Naive B cell (primary cell): ENCODE measurements around the gene PNMA8C. TPM values are rescaled to one million over a fixed set of nuclear protein-coding genes. Genes with fewer than 3 reads are reported as not detected.
A peak's percentile ranks its signal among the peaks of the same experiment; 100 is the strongest.

Experiments used
- ATAC-seq, 2 donors: fragments of 150-1000 bp; cut with Tn5 transposase; 2 replicates each; pipeline ENCODE4 v1.10.0; 2021; ENCODE audit warnings: low read depth in 2 of 2, mild to moderate bottlenecking in 2 of 2, moderate library complexity in 2 of 2
- DNase-seq: peaks from one replicate; pipeline ENCODE4 v3.0.0; 2022
- H3K27ac Mint-ChIP-seq, 6 donors: one replicate each; pipeline ENCODE4 v1.8.0; 2020 to 2022; ENCODE audit warnings: mild to moderate bottlenecking in 6 of 6, mixed read lengths in 6 of 6, moderate library complexity in 5 of 6, inconsistent platforms in 2 of 6
- H3K27me3 Mint-ChIP-seq, 3 donors: one replicate each; pipeline ENCODE4 v1.8.0; 2021 to 2022; ENCODE audit warnings: mixed read lengths in 3 of 3, mild to moderate bottlenecking in 1 of 3
- H3K36me3 Mint-ChIP-seq, 2 donors: one replicate each; pipeline ENCODE4 v1.8.0; 2020 to 2022; ENCODE audit warnings: mixed read lengths in 2 of 2, inconsistent platforms in 1 of 2, mild to moderate bottlenecking in 1 of 2
- H3K4me1 Mint-ChIP-seq, 3 donors: one replicate each; pipeline ENCODE4 v1.8.0; 2020 to 2022; ENCODE audit warnings: mixed read lengths in 3 of 3, inconsistent platforms in 1 of 3, mild to moderate bottlenecking in 1 of 3, moderate library complexity in 1 of 3
- H3K4me3 Mint-ChIP-seq, 8 donors: one replicate each; pipeline ENCODE4 v1.8.0; 2020 to 2022; ENCODE audit warnings: mild to moderate bottlenecking in 8 of 8, mixed read lengths in 8 of 8, moderate library complexity in 8 of 8, inconsistent platforms in 2 of 8
- H3K9me3 Mint-ChIP-seq, 7 donors: one replicate each; pipeline ENCODE4 v1.8.0; 2020 to 2022; ENCODE audit warnings: mixed read lengths in 7 of 7, mild to moderate bottlenecking in 5 of 7, inconsistent platforms in 2 of 7, moderate library complexity in 1 of 7
- polyA plus RNA-seq, 6 donors: library from polyadenylated mRNA; unstranded; fragments of 300-500 nt; fragmentation: Illumina TruSeq; gene quantifications; one replicate each; pipeline ENCODE4 v1.2.3, GENCODE V29; 2021; ENCODE audit warnings: low read depth in 6 of 6

PNMA8C gene
- polyA plus RNA-seq, 6 donors from 2014 or later = not detected

GRCh38 chr19:46460055-46460454 lies 31.3 kb upstream of the PNMA8C start:
- Mint-ChIP-seq H3K9me3 (no peaks in the 10 kb centered on the region), H3K4me1 (no peaks in the 10 kb centered on the region), H3K27ac (no peak overlapping the region), H3K4me3 (no peak overlapping the region), H3K36me3 (no peaks in the 10 kb centered on the region), H3K27me3 (peaks cover 20 to 23% (median 22%) of the 10 kb centered on the region in 3 donors)
- DNase-seq (no peak), ATAC-seq (no peak)

- H3K27me3 Mint-ChIP-seq = peaks cover 14 to 25% (median 17%) of the 10 kb centered on the region in 3 donors
- no peaks in the 10 kb centered on the region for H3K36me3 Mint-ChIP-seq
- no peaks in the 10 kb centered on the region for H3K9me3 Mint-ChIP-seq
Observed at GRCh38 chr19:46456930-46457329, 28.2 kb upstream of the PNMA8C start.

GRCh38 chr19:46454244-46454643 lies 25.5 kb upstream of the PNMA8C start:
- Mint-ChIP-seq H3K27ac (no peak overlapping the region), H3K9me3 (peaks cover 0 to 11% (median 8%) of the 10 kb centered on the region in 7 donors), H3K27me3 (peaks cover 22 to 35% (median 33%) of the 10 kb centered on the region in 3 donors), H3K4me3 (no peak overlapping the region), H3K36me3 (peaks cover 0 to 6% of the 10 kb centered on the region in 2 donors), H3K4me1 (no peaks in the 10 kb centered on the region)
- DNase-seq (no peak), ATAC-seq (no peak)

More at GRCh38 chr19:46456930-46457329, 28.2 kb upstream of the PNMA8C start:
- no peak for DNase-seq
- Mint-ChIP-seq H3K4me1 (no peaks in the 10 kb centered on the region), H3K4me3 (no peak overlapping the region), H3K27ac (no peak overlapping the region)
- no peak for ATAC-seq

GRCh38 chr19:46453661-46454060 lies 24.9 kb upstream of the PNMA8C start:
- Mint-ChIP-seq H3K4me3 (no peak overlapping the region), H3K27me3 (peaks cover 22 to 37% (median 30%) of the 10 kb centered on the region in 3 donors)
- no peak for ATAC-seq

GRCh38 chr19:46452186-46452585 lies 23.4 kb upstream of the PNMA8C start:
- DNase-seq = no peak
- Mint-ChIP-seq H3K27ac (no peak overlapping the region), H3K4me3 (no peak overlapping the region), H3K36me3 (peaks cover 0 to 7% of the 10 kb centered on the region in 2 donors), H3K27me3 (peaks cover 18 to 34% (median 30%) of the 10 kb centered on the region in 3 donors), H3K4me1 (no peaks in the 10 kb centered on the region), H3K9me3 (peaks cover 0 to 12% (median 10%) of the 10 kb centered on the region in 7 donors)
- no peak for ATAC-seq

More at GRCh38 chr19:46453661-46454060, 24.9 kb upstream of the PNMA8C start:
- peaks cover 0 to 12% (median 10%) of the 10 kb centered on the region in 7 donors for H3K9me3 Mint-ChIP-seq
- H3K36me3 Mint-ChIP-seq = peaks cover 0 to 7% of the 10 kb centered on the region in 2 donors
- DNase-seq = no peak
- no peak overlapping the region for H3K27ac Mint-ChIP-seq
- no peaks in the 10 kb centered on the region for H3K4me1 Mint-ChIP-seq

- H3K4me1 Mint-ChIP-seq = no peaks in the 10 kb centered on the region
- no peak for ATAC-seq
- no peak overlapping the region for H3K4me3 Mint-ChIP-seq
- no peak for DNase-seq
- no peak overlapping the region for H3K27ac Mint-ChIP-seq
- peaks cover 16 to 35% (median 28%) of the 10 kb centered on the region in 3 donors for H3K27me3 Mint-ChIP-seq
- H3K9me3 Mint-ChIP-seq = peaks cover 0 to 12% (median 10%) of the 10 kb centered on the region in 7 donors
- peaks cover 0 to 7% of the 10 kb centered on the region in 2 donors for H3K36me3 Mint-ChIP-seq
Observed at GRCh38 chr19:46451352-46451751, 22.6 kb upstream of the PNMA8C start.

GRCh38 chr19:46450737-46451136 lies 22.0 kb upstream of the PNMA8C start:
- Mint-ChIP-seq H3K27ac (no peak overlapping the region), H3K4me3 (no peak overlapping the region), H3K4me1 (no peaks in the 10 kb centered on the region), H3K27me3 (peaks cover 22 to 40% (median 24%) of the 10 kb centered on the region in 3 donors), H3K9me3 (peaks cover 0 to 12% (median 10%) of the 10 kb centered on the region in 7 donors), H3K36me3 (peaks cover 0 to 7% of the 10 kb centered on the region in 2 donors)
- ATAC-seq (no peak), DNase-seq (no peak)

- DNase-seq = no peak
- no peak overlapping the region for H3K4me3 Mint-ChIP-seq
- no peak overlapping the region for H3K27ac Mint-ChIP-seq
- peaks cover 0 to 12% (median 10%) of the 10 kb centered on the region in 7 donors for H3K9me3 Mint-ChIP-seq
- peaks cover 0 to 7% of the 10 kb centered on the region in 2 donors for H3K36me3 Mint-ChIP-seq
- no peaks in the 10 kb centered on the region for H3K4me1 Mint-ChIP-seq
- no peak for ATAC-seq
- peaks cover 22 to 34% (median 23%) of the 10 kb centered on the region in 3 donors for H3K27me3 Mint-ChIP-seq
Observed at GRCh38 chr19:46449228-46449627, 20.5 kb upstream of the PNMA8C start.

GRCh38 chr19:46448601-46449000 lies 19.9 kb upstream of the PNMA8C start:
- no peak overlapping the region for H3K27ac Mint-ChIP-seq
- H3K4me3 Mint-ChIP-seq = no peak overlapping the region
- DNase-seq (no peak), ATAC-seq (no peak)
- H3K9me3 Mint-ChIP-seq = peaks cover 0 to 12% (median 10%) of the 10 kb centered on the region in 7 donors
- H3K27me3 Mint-ChIP-seq = peaks cover 16 to 34% (median 23%) of the 10 kb centered on the region in 3 donors
- H3K4me1 Mint-ChIP-seq = no peaks in the 10 kb centered on the region
- H3K36me3 Mint-ChIP-seq = peaks cover 0 to 7% of the 10 kb centered on the region in 2 donors

GRCh38 chr19:46447824-46448223 lies 19.1 kb upstream of the PNMA8C start:
- DNase-seq (no peak), ATAC-seq (no peak)
- H3K9me3 Mint-ChIP-seq = peaks cover 0 to 12% (median 10%) of the 10 kb centered on the region in 7 donors
- H3K4me3 Mint-ChIP-seq = no peak overlapping the region
- no peak overlapping the region for H3K27ac Mint-ChIP-seq
- H3K36me3 Mint-ChIP-seq = peaks cover 0 to 7% of the 10 kb centered on the region in 2 donors
- peaks cover 0 to 4% (median 2%) of the 10 kb centered on the region in 3 donors for H3K4me1 Mint-ChIP-seq
- H3K27me3 Mint-ChIP-seq = peaks cover 15 to 39% (median 23%) of the 10 kb centered on the region in 3 donors

- peak in 1 of 2 donors; percentile 36 for ATAC-seq
- H3K27ac Mint-ChIP-seq = peak overlapping the region in 1 of 6 donors; percentile 33
- H3K27me3 Mint-ChIP-seq = peaks cover 9 to 40% (median 23%) of the 10 kb centered on the region in 3 donors
- peaks cover 0 to 12% (median 10%) of the 10 kb centered on the region in 7 donors for H3K9me3 Mint-ChIP-seq
- peaks cover 0 to 7% of the 10 kb centered on the region in 2 donors for H3K36me3 Mint-ChIP-seq
- no peak overlapping the region for H3K4me3 Mint-ChIP-seq
- peaks cover 0 to 4% (median 2%) of the 10 kb centered on the region in 3 donors for H3K4me1 Mint-ChIP-seq
- DNase-seq = no peak
Observed at GRCh38 chr19:46447006-46447405, 18.3 kb upstream of the PNMA8C start.

GRCh38 chr19:46446021-46446420 lies 17.3 kb upstream of the PNMA8C start:
- H3K27me3 Mint-ChIP-seq = peaks cover 8 to 31% (median 16%) of the 10 kb centered on the region in 3 donors
- peaks cover 0 to 4% (median 2%) of the 10 kb centered on the region in 3 donors for H3K4me1 Mint-ChIP-seq
- no peak for DNase-seq
- no peak overlapping the region for H3K4me3 Mint-ChIP-seq
- H3K9me3 Mint-ChIP-seq = peaks cover 0 to 12% (median 10%) of the 10 kb centered on the region in 7 donors
- ATAC-seq = no peak
- H3K36me3 Mint-ChIP-seq = peaks cover 0 to 7% of the 10 kb centered on the region in 2 donors
- H3K27ac Mint-ChIP-seq = no peak overlapping the region

- Mint-ChIP-seq H3K36me3 (no peaks in the 10 kb centered on the region), H3K27ac (peak overlapping the region in 1 of 6 donors; percentile 50), H3K4me1 (peaks cover 0 to 4% (median 2%) of the 10 kb centered on the region in 3 donors), H3K4me3 (no peak overlapping the region), H3K9me3 (no peaks in the 10 kb centered on the region), H3K27me3 (peaks cover 0 to 20% (median 15%) of the 10 kb centered on the region in 3 donors)
- DNase-seq (no peak), ATAC-seq (no peak)
Observed at GRCh38 chr19:46442808-46443450, 14.2 kb upstream of the PNMA8C start.

- H3K36me3 Mint-ChIP-seq = no peaks in the 10 kb centered on the region
- H3K4me3 Mint-ChIP-seq = no peak overlapping the region
- H3K4me1 Mint-ChIP-seq = peaks cover 0 to 4% (median 2%) of the 10 kb centered on the region in 3 donors
- H3K27me3 Mint-ChIP-seq = peaks cover 0 to 13% (median 8%) of the 10 kb centered on the region in 3 donors
- no peak for DNase-seq
- no peak overlapping the region for H3K27ac Mint-ChIP-seq
- ATAC-seq = no peak
- H3K9me3 Mint-ChIP-seq = no peaks in the 10 kb centered on the region
Observed at GRCh38 chr19:46441866-46442265, 13.1 kb upstream of the PNMA8C start.
